Mammary epithelial cell (primary cell): ENCODE data around the gene ZNF521.

Experiments
- EZH2 ChIP-seq: IDR thresholded peaks from 2 replicates; pipeline ENCODE4 v1.6.1; 2012; ENCODE audit warnings: low read length, inconsistent platforms, borderline replicate concordance
- TF ChIP-seq, protein P1 (sequence below), 2 donors: IDR thresholded peaks in 1 of 2; conservative IDR thresholded peaks in 1 of 2; 2 replicates each; pipeline ENCODE4 v1.5.1; 2011 to 2012; ENCODE audit warnings: inconsistent platforms in 2 of 2, low read length in 2 of 2, mild to moderate bottlenecking in 2 of 2, control low read depth in 1 of 2, low read depth in 1 of 2; ENCODE audit not compliant: insufficient read depth in 1 of 2; ENCODE audit errors: extremely low read depth in 1 of 2

DNA sequence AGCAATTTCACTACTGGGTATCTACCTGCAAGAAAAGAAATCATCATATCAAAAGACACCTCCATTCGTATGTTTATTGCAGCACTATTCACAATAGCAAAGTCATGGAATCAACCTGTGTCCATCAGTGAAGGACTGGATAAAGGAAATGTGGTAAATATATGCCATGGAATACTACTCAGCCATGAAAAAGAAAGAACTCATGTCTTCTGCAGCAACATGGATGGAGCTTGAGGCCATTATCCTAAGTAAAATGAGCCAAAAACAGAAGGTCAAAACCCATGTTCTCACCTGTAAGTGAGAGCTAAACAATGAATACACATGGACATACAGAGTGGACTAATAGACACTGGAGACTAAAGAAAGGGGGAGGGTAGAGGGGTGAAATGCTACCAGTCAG is 322.2 kb downstream of the ZNF521 start:
- TF ChIP-seq, protein P1, sequence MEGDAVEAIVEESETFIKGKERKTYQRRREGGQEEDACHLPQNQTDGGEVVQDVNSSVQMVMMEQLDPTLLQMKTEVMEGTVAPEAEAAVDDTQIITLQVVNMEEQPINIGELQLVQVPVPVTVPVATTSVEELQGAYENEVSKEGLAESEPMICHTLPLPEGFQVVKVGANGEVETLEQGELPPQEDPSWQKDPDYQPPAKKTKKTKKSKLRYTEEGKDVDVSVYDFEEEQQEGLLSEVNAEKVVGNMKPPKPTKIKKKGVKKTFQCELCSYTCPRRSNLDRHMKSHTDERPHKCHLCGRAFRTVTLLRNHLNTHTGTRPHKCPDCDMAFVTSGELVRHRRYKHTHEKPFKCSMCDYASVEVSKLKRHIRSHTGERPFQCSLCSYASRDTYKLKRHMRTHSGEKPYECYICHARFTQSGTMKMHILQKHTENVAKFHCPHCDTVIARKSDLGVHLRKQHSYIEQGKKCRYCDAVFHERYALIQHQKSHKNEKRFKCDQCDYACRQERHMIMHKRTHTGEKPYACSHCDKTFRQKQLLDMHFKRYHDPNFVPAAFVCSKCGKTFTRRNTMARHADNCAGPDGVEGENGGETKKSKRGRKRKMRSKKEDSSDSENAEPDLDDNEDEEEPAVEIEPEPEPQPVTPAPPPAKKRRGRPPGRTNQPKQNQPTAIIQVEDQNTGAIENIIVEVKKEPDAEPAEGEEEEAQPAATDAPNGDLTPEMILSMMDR (conservative IDR thresholded peaks at IDR 0.05 in 1 of 2, IDR thresholded peaks at IDR 0.05 in 1 of 2; ENCODE audit: extremely low read depth in 1 of 2, insufficient read depth in 1 of 2, low read depth in 1 of 2, low read length in 2 of 2): no peak
- TF ChIP-seq EZH2: no peak
